GM21737 (cell line): ENCODE data around the gene NOP56.
"Not testable (repeated sequence)": the region's sequence is repeated elsewhere in the genome, so short reads cannot be mapped to it uniquely, and the experiment has no call there.

Experiments used
- ATAC-seq: cut with Tn5 transposase; IDR thresholded peaks from one replicate; pipeline ENCODE4 v1.9.1; 2021; ENCODE audit warnings: mild to moderate bottlenecking, moderate library complexity; ENCODE audit not compliant: unreplicated experiment

The NOP56 gene

DNA sequence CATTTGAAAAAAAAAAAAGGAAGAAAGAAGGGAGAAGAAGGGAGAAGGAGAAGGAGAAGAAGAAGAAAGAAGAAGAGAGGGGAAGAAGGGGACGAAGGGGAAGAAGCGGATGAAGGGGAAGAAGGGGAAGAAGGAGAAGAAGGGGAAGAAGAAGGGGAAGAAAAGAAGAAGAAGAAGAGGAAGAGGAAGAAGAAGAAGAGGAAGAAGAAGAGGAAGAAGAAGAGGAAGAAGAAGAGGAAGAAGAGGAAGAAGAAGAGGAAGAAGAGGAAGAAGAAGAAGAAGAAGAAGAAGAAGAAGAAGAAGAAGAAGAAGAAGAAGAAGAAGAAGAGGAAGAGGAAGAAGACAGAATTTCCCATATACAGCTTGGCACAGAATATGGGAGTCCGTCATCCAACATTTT lies 29.6 kb downstream of the NOP56 start:
- ATAC-seq: not testable (repeated sequence)

DNA sequence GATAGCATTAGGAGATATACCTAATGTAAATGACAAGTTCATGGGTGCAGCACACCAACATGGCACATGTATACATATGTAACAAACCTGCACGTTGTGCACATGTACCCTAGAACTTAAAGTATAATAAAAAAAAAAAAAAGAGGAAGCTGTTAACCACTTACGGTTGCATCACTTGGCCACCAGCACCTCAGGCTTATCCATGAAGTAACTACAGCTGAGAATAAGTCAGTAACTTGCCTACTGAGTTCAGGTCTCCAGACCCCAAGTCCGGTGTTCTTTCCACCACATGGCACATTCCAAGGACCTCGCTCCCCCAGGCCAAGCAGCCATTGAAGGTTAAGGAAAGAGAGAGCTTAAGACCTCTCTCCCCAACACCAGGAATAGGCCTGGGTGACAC lies 32.4 kb downstream of the NOP56 start:
- ATAC-seq: not testable (repeated sequence)

GRCh38 chr20:2687514-2687913 lies 35.1 kb downstream of the NOP56 start:
- no peak for ATAC-seq

GRCh38 chr20:2688041-2688591 lies 35.7 kb downstream of the NOP56 start:
- no peak for ATAC-seq

GRCh38 chr20:2690213-2690612 lies 37.8 kb downstream of the NOP56 start:
- ATAC-seq: no peak

GRCh38 chr20:2690718-2691117 lies 38.3 kb downstream of the NOP56 start:
- no peak for ATAC-seq

- ATAC-seq: no peak
Measured at GRCh38 chr20:2691127-2691526, 38.7 kb downstream of the NOP56 start.

DNA sequence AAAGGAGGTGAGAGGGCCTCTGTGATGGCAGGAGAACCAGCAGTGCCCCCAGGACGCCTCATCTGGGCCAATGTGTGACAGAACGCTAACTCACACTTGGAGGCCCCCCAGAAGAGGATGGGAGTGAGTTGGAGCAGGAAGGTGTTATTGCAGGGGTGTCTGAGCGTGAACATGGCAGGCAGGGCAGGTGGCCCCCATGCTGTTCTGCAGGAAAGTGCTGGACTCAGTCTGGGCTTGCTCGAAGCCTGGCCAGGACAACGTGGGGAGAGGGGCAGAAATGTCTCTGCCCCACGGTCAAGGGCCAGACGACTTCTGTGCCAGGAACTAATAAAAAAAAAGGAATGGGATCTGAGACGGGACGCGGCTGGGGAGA lies 39.2 kb downstream of the NOP56 start:
- no peak for ATAC-seq

GRCh38 chr20:2692036-2692885 lies 39.8 kb downstream of the NOP56 start, which contains the start of gene EBF4:
Gene EBF4, plus strand, starts transcription at chr20:2692780. Its CDS starts 866 bp downstream, at chr20:2693646.
- ATAC-seq: no peak

DNA sequence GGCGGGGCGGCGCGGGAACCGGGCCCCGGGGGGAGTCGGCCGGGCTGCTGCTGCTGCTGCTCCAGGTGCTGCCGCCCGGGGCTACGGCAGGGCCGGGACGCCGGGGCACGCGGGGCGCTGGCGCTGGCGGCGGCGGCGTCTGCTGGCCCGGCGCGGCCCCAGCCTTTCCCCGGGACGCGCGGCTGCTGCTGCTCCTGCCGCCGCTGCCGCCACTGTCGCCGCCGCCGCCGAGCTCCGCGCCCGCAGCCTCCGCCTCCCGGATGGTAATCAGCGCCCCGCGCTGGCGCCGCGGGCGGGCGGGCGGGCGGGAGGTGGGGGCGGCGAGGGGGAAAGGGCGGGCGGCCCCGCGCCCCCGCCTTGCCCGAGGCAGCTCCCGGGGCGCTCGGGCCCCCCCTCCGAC lies 40.5 kb downstream of the NOP56 start:
- ATAC-seq: no peak

- no peak for ATAC-seq
Measured at GRCh38 chr20:2693286-2694007, 41.0 kb downstream of the NOP56 start.

GRCh38 chr20:2694008-2694471 lies 41.6 kb downstream of the NOP56 start:
- ATAC-seq: no peak

DNA sequence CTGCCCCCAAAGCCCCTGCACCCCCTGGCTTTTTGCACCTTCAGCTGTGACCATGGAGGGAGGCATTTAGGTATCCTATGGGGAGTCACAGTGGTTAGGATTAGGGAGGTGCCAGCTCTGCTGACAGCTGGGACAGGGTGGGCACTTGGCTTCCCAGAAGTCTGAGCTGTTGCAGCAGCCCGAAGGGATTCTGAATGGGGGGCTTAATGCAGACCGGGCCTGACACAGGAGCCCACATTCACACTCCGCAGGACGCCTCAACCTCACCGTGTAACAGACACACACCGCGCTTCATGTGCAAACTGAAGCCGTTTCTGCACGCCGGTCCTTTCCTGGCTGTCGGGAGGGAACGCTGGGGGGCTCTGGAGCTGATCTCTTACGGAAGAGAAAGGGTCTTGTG lies 42.1 kb downstream of the NOP56 start:
- ATAC-seq: no peak

DNA sequence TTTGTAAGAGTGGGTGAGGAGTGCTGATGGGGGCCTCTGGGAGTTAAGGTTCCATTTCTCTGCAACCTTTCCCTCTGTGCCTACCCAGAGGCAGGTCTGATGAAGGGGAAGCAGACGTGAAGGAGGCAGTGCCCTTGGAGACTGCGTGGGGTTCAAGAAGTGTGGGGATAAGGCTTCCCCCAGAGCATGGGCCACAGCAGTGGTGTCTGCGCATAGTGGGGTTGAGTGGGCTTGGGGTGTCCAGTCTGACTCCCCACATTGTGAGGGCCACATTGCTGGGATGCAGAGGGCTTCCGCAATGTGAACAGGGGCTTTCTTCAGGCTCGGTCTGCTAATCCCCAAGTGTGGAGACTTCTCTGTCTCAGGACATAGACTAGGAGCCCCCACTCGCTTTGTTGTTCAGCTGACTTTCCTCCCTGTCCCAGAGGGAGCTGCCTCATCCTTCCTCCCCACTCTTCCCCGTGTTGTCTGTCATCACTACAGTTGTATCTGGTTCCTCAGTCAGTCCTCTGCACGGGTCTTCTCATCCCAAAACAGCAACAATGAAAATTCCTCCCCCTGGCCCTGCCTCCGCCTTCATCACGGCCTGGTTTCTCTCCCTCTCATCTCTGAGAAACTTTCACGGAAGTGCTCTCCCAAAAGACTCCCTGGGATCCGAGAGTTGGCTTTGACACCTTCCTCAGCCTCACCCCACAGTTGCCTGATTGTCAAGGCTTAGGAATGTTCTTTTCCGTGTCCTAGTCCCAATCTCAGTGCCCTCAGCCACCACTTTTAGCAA lies 43.0 kb downstream of the NOP56 start:
- no peak for ATAC-seq

DNA sequence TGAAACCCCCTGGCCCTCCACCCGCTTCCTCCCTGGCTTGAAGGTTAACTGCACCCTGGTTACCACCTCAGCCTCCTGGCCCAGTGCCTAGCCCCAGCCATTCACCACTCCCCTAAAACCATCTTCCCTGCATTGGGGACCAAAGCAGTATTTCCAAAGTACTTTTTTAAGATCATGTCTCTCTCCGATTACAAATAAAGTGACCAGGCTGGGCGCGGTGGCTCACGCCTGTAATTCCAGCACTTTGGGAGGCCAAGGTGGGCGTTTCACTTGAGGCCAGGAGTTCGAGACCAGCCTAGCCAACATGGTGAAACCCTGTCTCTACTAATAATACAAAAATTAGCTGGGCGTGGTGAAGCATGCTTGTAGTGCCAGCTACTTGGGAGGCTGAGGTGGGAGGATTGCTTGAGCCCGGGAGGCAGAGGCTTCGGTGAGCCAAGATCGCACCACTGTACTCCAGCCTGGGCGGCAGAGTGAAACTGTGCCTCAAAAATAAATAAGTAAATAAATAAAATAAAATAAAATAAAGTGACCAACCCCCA lies 43.6 kb downstream of the NOP56 start:
- not testable (repeated sequence) for ATAC-seq

GRCh38 chr20:2696646-2697045 lies 44.2 kb downstream of the NOP56 start:
- ATAC-seq: no peak

- ATAC-seq: no peak
Measured at GRCh38 chr20:2697768-2698167, 45.3 kb downstream of the NOP56 start.

DNA sequence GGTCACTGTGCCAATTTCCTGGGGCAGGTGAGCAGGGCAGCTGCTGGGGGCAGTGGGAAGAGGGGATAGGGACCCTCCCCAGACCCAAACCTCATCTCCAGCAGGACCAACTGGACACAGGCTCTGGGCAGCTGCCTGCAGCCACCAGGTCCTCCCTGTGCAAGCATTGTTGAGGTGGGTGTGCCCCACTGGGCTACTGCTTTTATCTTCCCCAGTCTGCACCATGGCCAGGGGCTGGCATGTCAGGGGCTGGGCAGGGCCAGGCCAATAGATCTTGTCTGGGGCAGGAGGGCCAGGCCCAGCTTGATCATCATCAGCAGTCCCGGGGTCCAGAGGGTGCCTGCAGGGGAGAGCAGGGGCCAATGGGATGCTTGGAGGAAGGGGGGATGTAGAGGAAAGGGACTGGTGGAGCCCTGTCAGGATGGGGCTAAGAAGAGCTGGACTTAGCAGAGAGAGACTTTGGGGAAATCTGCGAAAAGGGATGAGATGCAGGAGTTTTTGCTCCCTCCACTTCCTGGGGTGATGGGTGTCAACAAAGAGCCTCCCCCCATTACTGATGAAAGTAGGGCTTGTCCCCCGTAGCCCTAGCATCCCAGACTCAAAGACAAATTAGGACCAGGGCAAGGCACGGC lies 45.9 kb downstream of the NOP56 start:
- no peak for ATAC-seq

GRCh38 chr20:2698912-2699311 lies 46.5 kb downstream of the NOP56 start:
- ATAC-seq: no peak

- no peak for ATAC-seq
Measured at GRCh38 chr20:2699775-2700413, 47.5 kb downstream of the NOP56 start.
